ENCODE measurements around the gene LPIN1.

DNA sequence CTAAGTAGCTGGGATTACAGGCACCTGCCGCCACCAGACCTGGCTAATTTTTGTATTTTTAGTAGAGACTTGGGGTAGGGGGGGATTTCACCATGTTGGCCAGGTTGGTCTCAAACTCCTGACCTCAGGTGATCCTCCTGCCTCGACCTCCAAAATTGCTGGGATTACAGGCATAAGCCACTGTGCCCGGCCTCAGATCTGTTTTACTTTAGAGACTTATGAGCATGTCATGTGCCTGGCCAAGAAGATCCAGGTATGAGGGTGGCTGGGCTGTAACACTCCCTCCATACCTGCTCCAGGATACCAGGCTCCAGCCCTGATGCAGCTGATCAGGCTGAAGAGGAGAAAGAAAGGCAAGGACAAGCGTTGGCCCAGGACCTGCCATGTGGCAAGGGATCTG, 125.0 kb downstream of the LPIN1 start:
- TF ChIP-seq CTCF (IDR thresholded peaks at IDR 0.05) (no peak), HDAC2 (IDR thresholded peaks at IDR 0.05) (no peak), CBX2 (IDR thresholded peaks at IDR 0.05; ENCODE audit: borderline replicate concordance, low read depth) (no peak), SREBF2 (IDR thresholded peaks at IDR 0.05) (no peak), MYC (IDR thresholded peaks at IDR 0.05; ENCODE audit: borderline replicate concordance, low read length) (no peak), RAD21 (conservative IDR thresholded peaks at IDR 0.05 in 1 of 2, IDR thresholded peaks at IDR 0.05 in 1 of 2) (no peak), JUN (IDR thresholded peaks at IDR 0.05) (no peak), POLR2A (IDR thresholded peaks at IDR 0.05; ENCODE audit: low read length) (no peak), ZFP36 (IDR thresholded peaks at IDR 0.05; ENCODE audit: borderline replicate concordance, partially characterized antibody) (no peak)
- TF ChIP-seq, protein P1, sequence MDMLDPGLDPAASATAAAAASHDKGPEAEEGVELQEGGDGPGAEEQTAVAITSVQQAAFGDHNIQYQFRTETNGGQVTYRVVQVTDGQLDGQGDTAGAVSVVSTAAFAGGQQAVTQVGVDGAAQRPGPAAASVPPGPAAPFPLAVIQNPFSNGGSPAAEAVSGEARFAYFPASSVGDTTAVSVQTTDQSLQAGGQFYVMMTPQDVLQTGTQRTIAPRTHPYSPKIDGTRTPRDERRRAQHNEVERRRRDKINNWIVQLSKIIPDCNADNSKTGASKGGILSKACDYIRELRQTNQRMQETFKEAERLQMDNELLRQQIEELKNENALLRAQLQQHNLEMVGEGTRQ (IDR thresholded peaks at IDR 0.05): no peak

All from A549 (cell line).